Activated T-helper 17 cell treated with anti-CD3 and anti-CD28 coated beads, Interleukin-2, amount 50 U/mL, for 72 hours (primary cell): ENCODE measurements around the gene MEGF11. TPM values are rescaled to one million over a fixed set of nuclear protein-coding genes. Genes with fewer than 3 reads are reported as not detected.
"Not testable (repeated sequence)": the region's sequence is repeated elsewhere in the genome, so short reads cannot be mapped to it uniquely, and the experiment has no call there.

Experiments
- ATAC-seq: fragments of 150-1000 bp; cut with Tn5 transposase; replicated peaks from 2 replicates; pipeline ENCODE4 v1.10.0; 2021; ENCODE audit warnings: mild to moderate bottlenecking, moderate library complexity
- H3K27ac Mint-ChIP-seq: one replicate; pipeline ENCODE4 v1.8.0; 2022; ENCODE audit warnings: mixed read lengths
- H3K27me3 Mint-ChIP-seq: one replicate; pipeline ENCODE4 v1.8.0; 2022; ENCODE audit warnings: mixed read lengths
- H3K36me3 Mint-ChIP-seq: one replicate; pipeline ENCODE4 v1.8.0; 2022; ENCODE audit warnings: low read depth, mild to moderate bottlenecking, mixed read lengths
- H3K4me1 Mint-ChIP-seq: one replicate; pipeline ENCODE4 v1.8.0; 2022; ENCODE audit warnings: mixed read lengths
- H3K4me3 Mint-ChIP-seq: one replicate; pipeline ENCODE4 v1.8.0; 2022; ENCODE audit warnings: mild to moderate bottlenecking, mixed read lengths
- H3K9me3 Mint-ChIP-seq: one replicate; pipeline ENCODE4 v1.8.0; 2022; ENCODE audit warnings: mixed read lengths
- total RNA-seq, 2 donors: library from RNA; stranded (reverse); gene quantifications; one replicate each; pipeline ENCODE4 v1.2.3, GENCODE V29; 2022

Gene MEGF11
- total RNA-seq, 2 donors from 2014 or later: not detected

- ATAC-seq: no peak
- Mint-ChIP-seq H3K4me1 (peaks cover 18% of the 10 kb centered on the region), H3K27me3 (no peaks in the 10 kb centered on the region), H3K9me3 (no peaks in the 10 kb centered on the region), H3K27ac (no peak overlapping the region), H3K36me3 (no peaks in the 10 kb centered on the region), H3K4me3 (no peak overlapping the region)
Measured at GRCh38 chr15:66288093-66288492, 34.5 kb upstream of the MEGF11 start.

- no peaks in the 10 kb centered on the region for H3K36me3 Mint-ChIP-seq
- no peak for ATAC-seq
- no peaks in the 10 kb centered on the region for H3K9me3 Mint-ChIP-seq
- no peaks in the 10 kb centered on the region for H3K27me3 Mint-ChIP-seq
- peaks cover 17% of the 10 kb centered on the region for H3K4me1 Mint-ChIP-seq
- no peak overlapping the region for H3K4me3 Mint-ChIP-seq
- no peak overlapping the region for H3K27ac Mint-ChIP-seq
Measured at GRCh38 chr15:66287461-66288057, 34.0 kb upstream of the MEGF11 start.

GRCh38 chr15:66285533-66286280, 32.2 kb upstream of the MEGF11 start:
- Mint-ChIP-seq H3K4me1 (peaks cover 6% of the 10 kb centered on the region), H3K36me3 (no peaks in the 10 kb centered on the region), H3K27ac (no peak overlapping the region), H3K4me3 (no peak overlapping the region), H3K27me3 (no peaks in the 10 kb centered on the region), H3K9me3 (no peaks in the 10 kb centered on the region)
- ATAC-seq: no peak

- H3K4me1 Mint-ChIP-seq: no peaks in the 10 kb centered on the region
- H3K27ac Mint-ChIP-seq: no peak overlapping the region
- no peaks in the 10 kb centered on the region for H3K9me3 Mint-ChIP-seq
- no peak for ATAC-seq
- H3K36me3 Mint-ChIP-seq: no peaks in the 10 kb centered on the region
- H3K4me3 Mint-ChIP-seq: no peak overlapping the region
- peaks cover 3% of the 10 kb centered on the region for H3K27me3 Mint-ChIP-seq
Measured at GRCh38 chr15:66284271-66284670, 30.7 kb upstream of the MEGF11 start.

- H3K27ac Mint-ChIP-seq: no peak overlapping the region
- no peaks in the 10 kb centered on the region for H3K36me3 Mint-ChIP-seq
- no peaks in the 10 kb centered on the region for H3K9me3 Mint-ChIP-seq
- no peaks in the 10 kb centered on the region for H3K4me1 Mint-ChIP-seq
- H3K27me3 Mint-ChIP-seq: peaks cover 4% of the 10 kb centered on the region
- ATAC-seq: no peak
- H3K4me3 Mint-ChIP-seq: no peak overlapping the region
Measured at GRCh38 chr15:66278671-66279070, 25.1 kb upstream of the MEGF11 start.

GRCh38 chr15:66278056-66278455, 24.5 kb upstream of the MEGF11 start:
- Mint-ChIP-seq H3K9me3 (no peaks in the 10 kb centered on the region), H3K27ac (no peak overlapping the region), H3K4me3 (no peak overlapping the region), H3K27me3 (peaks cover 4% of the 10 kb centered on the region), H3K36me3 (no peaks in the 10 kb centered on the region), H3K4me1 (no peaks in the 10 kb centered on the region)
- no peak for ATAC-seq

GRCh38 chr15:66276546-66276945, 23.0 kb upstream of the MEGF11 start:
- Mint-ChIP-seq H3K4me1 (no peaks in the 10 kb centered on the region), H3K4me3 (no peak overlapping the region), H3K27me3 (peaks cover 4% of the 10 kb centered on the region), H3K9me3 (no peaks in the 10 kb centered on the region), H3K36me3 (no peaks in the 10 kb centered on the region), H3K27ac (no peak overlapping the region)
- no peak for ATAC-seq

- no peaks in the 10 kb centered on the region for H3K9me3 Mint-ChIP-seq
- no peaks in the 10 kb centered on the region for H3K4me1 Mint-ChIP-seq
- no peak overlapping the region for H3K4me3 Mint-ChIP-seq
- H3K27ac Mint-ChIP-seq: no peak overlapping the region
- H3K27me3 Mint-ChIP-seq: peaks cover 4% of the 10 kb centered on the region
- no peaks in the 10 kb centered on the region for H3K36me3 Mint-ChIP-seq
- no peak for ATAC-seq
Measured at GRCh38 chr15:66275352-66275751, 21.8 kb upstream of the MEGF11 start.

- ATAC-seq: no peak
- Mint-ChIP-seq H3K9me3 (no peaks in the 10 kb centered on the region), H3K4me1 (no peaks in the 10 kb centered on the region), H3K36me3 (no peaks in the 10 kb centered on the region), H3K27me3 (peaks cover 23% of the 10 kb centered on the region), H3K4me3 (no peak overlapping the region), H3K27ac (no peak overlapping the region)
Measured at GRCh38 chr15:66270932-66271331, 17.4 kb upstream of the MEGF11 start.

GRCh38 chr15:66269326-66270090, 16.0 kb upstream of the MEGF11 start:
- Mint-ChIP-seq H3K36me3 (no peaks in the 10 kb centered on the region), H3K27me3 (peaks cover 23% of the 10 kb centered on the region), H3K9me3 (no peaks in the 10 kb centered on the region), H3K4me3 (no peak overlapping the region), H3K27ac (no peak overlapping the region), H3K4me1 (no peaks in the 10 kb centered on the region)
- ATAC-seq: no peak

GRCh38 chr15:66264859-66265513, 11.4 kb upstream of the MEGF11 start:
- Mint-ChIP-seq H3K4me3 (no peak overlapping the region), H3K27me3 (peaks cover 35% of the 10 kb centered on the region), H3K4me1 (no peaks in the 10 kb centered on the region), H3K9me3 (peaks cover 5% of the 10 kb centered on the region), H3K27ac (no peak overlapping the region), H3K36me3 (no peaks in the 10 kb centered on the region)
- ATAC-seq: no peak

- H3K4me3 Mint-ChIP-seq, H3K27ac Mint-ChIP-seq, ATAC-seq, H3K4me1 Mint-ChIP-seq, H3K36me3 Mint-ChIP-seq, H3K9me3 Mint-ChIP-seq: not testable (repeated sequence)
- H3K27me3 Mint-ChIP-seq: peaks cover 25% of the 10 kb centered on the region
Measured at GRCh38 chr15:66262837-66263236, 9.3 kb upstream of the MEGF11 start.

GRCh38 chr15:66261056-66261455, 7.5 kb upstream of the MEGF11 start:
- peaks cover 5% of the 10 kb centered on the region for H3K9me3 Mint-ChIP-seq

GRCh38 chr15:66256692-66257091, 3.1 kb upstream of the MEGF11 start:
- Mint-ChIP-seq H3K36me3 (no peaks in the 10 kb centered on the region), H3K4me1 (peaks cover 6% of the 10 kb centered on the region), H3K27ac (no peak overlapping the region), H3K27me3 (peaks cover 40% of the 10 kb centered on the region), H3K4me3 (no peak overlapping the region), H3K9me3 (no peaks in the 10 kb centered on the region)
- no peak for ATAC-seq

More at GRCh38 chr15:66261056-66261455, 7.5 kb upstream of the MEGF11 start:
- Mint-ChIP-seq H3K4me1 (no peaks in the 10 kb centered on the region), H3K27me3 (peaks cover 25% of the 10 kb centered on the region), H3K27ac (no peak overlapping the region), H3K4me3 (no peak overlapping the region), H3K36me3 (no peaks in the 10 kb centered on the region)
- ATAC-seq: no peak
